HCEC 1CT (cell line): ENCODE data around the gene MEGF11.
"Not testable (repeated sequence)": the region's sequence is repeated elsewhere in the genome, so short reads cannot be mapped to it uniquely, and the experiment has no call there.

Experiments
- DNase-seq: peaks from one replicate; pipeline ENCODE4 v3.0.0-alpha.2; 2017

The MEGF11 gene

DNA sequence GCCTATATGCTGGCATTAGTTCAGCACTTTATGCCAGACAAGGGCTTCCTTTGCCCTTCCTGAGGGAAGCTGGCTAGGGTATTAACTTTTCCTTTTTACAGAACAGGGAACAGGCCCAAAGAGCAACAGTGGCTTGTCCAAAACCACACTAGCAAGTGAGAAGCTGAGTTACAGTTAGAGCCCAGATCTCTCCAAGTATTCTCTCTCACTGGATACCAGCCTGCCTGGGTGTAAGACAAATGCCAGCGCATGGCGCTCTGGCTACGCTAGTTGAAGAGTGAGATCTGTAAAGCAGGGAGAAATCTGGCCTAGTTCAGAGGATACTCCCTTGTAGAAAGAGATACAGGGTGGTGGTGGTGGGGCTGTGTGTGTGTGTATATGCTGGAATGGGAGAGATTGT lies 345.9 kb downstream of the MEGF11 start:
- DNase-seq, result no peak

DNA sequence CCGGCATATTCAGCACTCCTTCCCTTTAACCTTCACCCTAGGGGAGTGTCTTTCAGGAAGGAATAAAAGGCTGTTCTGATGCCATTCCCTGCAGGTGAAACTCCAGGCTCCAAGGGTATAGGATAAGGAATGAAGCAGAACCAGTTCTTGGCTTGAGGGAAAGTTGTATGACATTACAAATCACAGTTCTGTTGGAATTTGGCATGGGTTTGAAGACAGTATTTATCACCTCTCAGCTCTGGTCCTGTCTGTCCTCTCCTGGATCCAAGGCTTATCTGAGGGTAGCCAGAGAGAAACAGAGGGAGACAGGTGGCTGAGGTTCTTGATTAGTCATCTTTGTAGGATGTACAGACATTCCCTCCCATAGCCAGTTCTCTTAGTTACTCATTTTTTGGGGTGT lies 347.2 kb downstream of the MEGF11 start:
- no peak for DNase-seq

DNA sequence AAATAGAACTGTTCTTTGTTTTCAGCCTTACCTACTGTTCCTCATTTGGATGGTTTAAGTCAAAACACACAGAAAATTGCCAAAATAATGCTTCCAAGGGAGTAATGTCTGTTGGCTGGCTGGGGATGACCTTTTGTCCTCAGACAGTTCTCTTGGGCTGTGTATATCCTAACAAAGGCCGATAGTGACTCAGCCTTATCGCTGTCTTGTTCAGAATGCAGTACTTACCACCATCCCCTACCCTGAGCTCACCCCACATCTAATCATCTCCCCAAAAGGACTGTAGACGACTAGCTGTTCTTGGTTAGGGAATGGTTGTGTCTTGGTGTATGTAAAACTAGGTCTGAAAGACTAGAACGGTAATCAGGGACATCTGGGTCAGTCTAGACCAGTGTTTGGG lies 349.2 kb downstream of the MEGF11 start:
- no peak for DNase-seq

DNA sequence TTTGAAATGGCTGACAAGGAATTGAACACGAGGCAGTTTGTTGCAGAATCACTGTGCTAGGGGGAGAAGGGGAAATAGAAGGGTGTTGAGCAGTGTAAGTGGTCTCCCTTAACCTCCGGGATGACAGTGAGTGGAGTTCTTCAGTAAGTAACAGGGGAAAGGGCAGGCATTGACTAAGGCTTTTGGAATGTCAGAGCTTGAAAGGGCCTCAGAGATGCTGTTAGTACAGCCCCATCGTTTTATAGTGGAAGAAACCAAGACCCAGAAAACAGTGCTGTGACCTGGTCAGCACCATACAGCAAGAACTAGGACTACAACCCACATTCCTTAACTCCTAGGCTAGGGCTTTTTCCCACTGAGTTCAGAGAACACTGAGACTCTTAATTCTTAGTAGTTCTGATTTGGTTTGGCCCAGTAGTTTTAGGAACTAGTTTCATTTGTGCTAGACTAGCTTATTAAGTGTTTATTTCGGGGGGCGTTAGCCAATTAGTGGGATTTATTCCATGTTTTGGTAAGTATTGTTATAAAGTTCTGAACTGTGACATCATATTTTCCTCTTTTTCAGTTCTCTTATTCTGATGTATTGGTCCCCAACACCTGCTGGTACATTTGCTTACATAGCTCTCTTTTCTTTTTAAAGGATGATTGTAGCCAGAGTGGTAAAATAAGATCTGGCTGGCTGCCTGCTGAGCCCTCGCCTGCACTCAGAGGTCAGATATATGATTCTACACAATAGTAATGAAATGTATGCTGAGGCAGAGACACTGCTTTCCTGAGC lies 350.1 kb downstream of the MEGF11 start:
- peak; percentile 53 for DNase-seq

DNA sequence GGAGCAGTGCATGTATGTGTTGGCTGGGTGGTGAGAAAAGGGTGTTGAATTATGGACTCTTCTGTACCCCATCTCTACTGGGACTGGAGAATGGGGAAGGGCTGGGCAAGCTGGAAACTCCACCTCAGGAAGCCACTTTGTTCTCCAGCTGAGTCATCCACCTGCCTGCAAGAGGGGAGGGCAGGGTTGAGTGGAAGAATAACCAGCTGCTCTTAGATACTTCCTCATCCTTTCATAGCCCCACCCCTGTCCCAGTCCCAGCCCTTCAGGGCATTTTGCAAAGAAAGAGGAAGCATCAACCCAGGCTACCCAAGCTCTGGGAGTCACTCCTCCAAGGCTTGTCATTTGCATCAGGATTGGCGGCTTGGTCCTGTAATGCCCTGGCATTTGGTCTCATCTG lies 351.2 kb downstream of the MEGF11 start:
- peak; percentile 10 for DNase-seq

DNA sequence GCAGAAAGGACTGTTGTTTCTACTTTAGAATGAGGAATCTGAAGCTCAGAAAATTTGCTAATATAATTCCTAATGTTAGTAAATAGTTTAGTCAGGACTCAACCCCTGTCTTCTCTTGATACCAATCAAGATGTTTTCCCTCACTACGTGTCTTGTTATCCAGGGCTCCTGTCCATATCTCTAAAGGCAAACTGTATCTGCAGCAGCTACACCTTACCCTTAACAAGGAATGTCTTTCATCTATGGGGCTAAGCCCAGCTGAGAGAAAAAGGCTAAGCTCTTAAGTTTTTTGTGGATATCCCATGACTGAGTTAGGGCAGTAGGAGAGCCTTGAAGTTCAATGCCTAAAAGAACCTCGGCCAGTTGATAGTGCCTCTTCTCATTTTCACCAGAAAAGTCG lies 351.7 kb downstream of the MEGF11 start:
- DNase-seq, result no peak

DNA sequence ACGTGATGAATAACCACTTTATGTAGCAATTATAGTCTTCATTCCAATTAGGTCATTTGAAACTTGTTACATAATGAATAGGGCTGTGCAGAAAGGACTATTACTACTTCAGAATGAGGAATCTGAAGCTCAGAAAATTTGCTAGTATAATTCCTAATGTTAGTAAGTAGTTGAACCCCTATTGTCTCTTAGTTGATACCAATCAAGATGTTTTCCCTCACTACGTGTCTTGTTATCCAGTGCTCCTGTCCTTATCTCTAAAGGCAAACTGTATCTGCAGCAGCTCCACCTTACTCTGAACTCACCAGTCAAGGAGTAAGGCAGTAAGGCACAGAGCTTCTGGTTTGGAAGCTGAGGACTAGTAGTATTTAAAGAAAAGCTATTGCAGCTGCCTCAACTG lies 352.2 kb downstream of the MEGF11 start:
- DNase-seq, result no peak

DNA sequence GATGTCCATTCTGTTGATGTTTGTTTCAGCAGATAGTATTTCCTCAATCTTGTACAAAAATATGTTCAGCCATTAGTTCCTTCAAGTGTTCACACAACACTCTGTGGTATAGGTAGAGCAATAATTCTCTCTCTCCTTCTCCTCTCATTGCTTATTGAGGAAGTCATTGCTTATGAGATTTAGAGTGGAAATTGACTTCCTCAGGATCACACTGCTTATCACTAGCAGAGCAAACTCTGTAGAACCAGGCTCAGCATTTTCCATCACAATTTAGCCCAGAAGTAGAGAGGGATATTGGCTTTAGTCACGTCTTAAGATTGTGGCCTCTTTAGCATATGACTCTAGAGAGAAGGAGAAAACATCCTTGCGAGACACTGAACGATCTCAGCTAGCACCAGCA lies 353.1 kb downstream of the MEGF11 start:
- no peak for DNase-seq

DNA sequence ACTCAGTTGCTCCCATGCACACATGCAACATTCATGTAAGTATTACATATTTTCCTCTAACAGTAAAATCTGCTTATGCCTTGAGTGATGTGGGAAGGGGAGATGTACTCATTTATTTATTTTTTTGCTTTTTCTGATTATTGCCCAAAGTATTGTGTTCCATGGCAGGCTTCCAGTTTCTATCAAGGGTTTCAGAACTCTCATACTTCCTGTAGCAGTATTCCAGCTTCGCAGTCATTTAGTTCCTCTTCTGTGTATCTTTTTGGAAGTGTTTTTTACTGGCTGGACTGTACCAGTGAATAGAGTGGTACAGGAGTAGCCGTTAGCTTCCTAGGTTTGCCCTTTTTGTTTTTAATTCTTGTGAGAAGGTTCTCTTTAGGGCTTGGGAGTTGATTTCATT lies 357.3 kb downstream of the MEGF11 start:
- no peak for DNase-seq

DNA sequence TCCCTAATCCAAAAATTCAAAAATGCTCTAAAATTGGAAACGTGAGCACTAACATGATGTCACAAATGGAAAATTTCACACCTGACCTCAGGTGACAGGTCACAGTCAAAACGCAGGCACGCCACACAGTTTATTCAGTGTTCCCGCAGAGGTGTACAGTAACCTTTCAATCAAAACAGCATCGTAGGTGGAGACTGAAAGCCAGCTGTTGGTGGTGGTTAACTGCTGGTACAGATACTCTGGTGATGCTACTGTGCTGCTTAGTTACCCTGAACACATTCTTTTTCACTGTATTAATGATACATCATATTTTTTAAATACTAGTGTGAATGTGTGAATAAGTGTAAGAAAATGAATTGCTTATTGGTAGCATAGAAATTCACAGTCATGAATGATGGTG lies 360.5 kb downstream of the MEGF11 start:
- DNase-seq, result no peak

DNA sequence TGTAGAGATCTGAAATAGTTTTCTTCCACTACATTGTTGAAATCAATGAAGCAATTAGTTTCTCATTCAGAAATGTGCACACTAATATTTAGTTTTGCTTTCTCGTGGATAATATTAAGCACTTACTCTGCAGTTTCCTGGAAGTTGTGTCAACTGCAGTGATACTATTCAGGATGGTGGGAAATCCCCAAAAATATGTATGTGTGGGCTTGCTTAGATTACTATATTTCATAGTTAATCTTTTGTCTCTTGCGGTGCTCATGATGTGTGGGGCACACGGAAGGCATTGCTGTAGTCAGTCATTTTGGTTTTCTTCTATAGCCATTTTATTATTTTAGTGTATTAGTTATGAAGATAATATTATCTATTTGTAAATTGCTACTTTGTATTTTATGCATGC lies 364.6 kb downstream of the MEGF11 start:
- no peak for DNase-seq

DNA sequence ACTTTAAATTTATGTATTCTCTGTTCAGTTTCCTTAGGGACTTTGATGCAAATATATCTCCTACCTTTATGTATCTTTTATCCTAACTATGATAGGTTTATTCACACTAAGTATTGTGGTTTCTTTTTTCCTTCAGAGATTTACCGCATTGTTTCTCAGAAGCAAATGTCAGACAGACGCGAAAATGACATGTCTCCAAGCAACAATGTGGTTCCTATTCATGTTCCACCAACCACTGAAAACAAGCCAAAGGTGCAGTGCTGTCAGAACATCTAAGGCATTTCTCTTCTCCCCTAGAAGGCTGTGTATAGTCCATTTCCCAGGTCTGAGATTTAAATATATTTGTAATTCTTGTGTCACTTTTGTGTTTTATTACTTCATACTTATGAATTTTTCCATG lies 366.0 kb downstream of the MEGF11 start:
- DNase-seq, result no peak

DNA sequence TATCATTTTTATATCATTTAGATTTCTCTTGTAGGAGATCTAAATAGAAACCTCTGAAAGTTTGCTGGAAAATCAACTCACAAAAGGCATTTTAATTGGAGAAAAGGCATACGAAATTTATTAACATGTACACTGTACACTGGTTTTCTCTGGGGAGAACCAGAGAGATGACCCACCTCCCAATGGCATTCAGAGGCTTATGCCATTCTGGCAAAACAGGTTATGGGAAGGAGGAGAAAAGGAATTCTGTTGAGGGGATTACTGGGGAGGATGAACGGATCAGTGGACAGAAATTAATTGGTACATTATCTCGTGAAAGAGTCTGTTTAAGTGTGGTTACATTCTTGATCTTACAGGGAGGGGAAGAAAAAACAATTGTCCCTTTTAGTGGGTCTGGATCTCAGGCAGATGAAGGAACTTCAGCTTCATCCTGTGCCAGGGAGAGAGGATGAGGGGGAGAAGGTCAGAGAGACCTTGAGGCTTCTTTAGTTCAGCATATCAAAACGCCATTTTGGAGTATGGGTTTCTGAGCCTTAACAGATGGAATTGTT lies 367.8 kb downstream of the MEGF11 start:
- DNase-seq, result no peak

DNA sequence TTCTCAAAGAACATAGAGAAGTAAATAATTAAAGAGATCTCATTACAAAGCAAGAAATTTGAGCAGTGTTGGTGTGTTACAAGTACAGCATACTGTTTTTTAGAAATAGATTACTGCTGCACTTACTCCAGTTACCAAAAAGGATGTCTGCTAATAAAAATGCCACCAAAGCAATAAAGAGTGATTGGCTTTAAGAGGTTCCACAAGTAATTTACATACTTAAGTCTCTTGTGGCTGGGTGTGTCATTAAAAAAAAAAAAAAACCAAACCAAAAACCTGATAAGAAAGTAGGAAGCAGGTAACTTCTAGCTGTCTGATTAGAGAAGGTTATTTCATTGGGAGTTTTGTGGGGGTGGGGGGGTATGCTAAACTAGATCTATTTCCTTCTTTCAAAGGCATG lies 369.0 kb downstream of the MEGF11 start:
- DNase-seq, result no peak

DNA sequence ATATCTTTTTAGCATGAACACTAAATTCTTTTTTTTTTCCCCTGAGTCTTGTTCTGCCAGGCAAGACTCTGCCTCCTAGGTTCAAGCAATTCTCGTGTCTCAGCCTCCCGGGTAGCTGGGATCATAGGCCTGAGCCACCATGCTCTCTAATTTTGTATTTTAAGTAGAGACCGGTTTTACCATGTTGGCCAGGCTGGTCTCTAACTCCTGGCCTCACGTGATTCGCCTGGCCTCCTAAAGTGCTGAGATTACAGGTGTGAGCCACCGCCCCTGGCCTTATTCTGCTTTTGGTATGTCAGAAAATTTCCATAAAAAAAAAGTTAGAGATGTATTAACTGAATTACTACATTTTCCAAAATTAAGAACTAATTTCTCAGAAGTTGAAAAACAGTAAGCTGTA lies 370.0 kb downstream of the MEGF11 start:
- DNase-seq, result no peak

DNA sequence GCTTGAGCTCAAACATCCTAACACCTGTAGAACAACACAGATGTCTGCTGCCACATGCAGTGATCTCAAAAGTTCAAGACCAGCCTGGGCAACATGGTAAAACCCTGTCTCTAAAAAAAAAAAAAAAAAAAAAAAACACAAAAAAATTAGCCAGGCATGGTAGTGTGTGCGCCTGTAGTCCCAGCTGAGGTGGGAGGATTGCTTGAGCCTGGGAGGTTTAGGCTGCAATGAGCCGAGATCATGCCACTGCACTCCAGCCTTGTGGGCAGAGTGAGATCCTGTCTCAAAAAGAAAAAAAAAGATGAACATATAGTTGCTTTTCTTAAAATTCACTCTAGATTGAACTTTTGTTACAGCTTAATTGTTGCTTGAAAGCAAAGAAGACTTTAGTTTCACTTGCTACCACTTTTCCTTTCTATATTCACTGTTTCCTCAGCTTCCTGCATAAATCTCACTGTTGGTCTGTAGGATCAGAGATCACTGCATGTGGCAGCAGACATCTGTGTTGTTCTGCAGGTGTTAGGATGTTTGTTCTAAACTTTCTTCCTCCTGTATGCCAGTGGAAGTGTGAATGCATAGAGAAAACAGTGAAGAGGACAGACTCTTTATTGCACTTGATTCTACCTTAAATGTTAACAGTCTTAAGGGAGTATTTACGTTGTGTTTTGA lies 371.6 kb downstream of the MEGF11 start:
- no peak for DNase-seq

DNA sequence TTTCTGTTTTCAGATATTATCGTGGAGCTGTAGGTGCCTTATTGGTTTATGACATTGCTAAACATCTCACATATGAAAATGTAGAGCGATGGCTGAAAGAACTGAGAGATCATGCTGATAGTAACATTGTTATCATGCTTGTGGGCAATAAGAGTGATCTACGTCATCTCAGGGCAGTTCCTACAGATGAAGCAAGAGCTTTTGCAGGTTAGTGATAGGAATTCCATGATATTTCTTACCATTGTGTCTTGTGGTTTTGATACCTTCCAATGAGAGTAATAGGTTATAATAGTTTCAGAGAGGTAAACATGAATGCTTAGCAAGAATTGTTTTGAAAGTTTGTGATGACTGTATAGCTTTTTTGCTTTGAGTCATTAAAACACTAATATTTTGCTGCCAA lies 375.8 kb downstream of the MEGF11 start:
- DNase-seq, result no peak

DNA sequence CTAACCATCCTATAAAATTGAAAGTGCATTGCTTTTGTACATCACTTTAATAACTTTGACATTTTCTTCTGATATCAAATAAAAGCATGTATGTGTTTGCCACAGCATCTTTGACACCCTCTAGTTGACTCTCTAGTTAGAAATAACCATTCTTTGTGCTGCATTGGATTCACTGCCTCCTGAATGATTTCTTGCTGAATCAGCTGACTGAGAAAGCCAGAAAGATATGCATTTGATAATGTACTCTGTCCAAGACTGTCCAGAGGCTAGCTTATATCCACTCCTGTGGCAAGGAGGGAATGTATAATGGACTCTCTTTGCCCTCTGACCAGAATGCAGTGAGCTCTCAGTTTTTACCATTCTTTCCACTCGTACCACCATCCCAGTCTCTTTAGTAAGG lies 378.1 kb downstream of the MEGF11 start:
- no peak for DNase-seq

DNA sequence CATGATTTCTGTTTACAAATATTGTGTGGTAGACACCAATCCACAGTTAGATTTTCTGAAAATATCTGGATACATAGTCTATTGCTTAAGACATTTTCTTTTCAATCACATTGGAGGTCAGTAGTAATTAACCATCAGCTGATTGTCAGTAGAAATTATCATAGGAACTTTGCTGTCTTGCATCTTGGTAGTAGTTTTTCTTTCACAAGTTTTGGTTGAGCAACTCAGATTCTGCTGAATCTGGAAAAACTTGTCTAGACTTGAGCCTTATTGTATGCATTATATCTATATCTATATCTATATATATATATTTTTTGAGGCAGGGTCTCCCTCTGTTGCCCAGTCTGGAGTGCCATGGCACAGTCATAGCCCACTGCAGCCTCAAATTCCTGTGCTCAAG lies 380.3 kb downstream of the MEGF11 start:
- no peak for DNase-seq

DNA sequence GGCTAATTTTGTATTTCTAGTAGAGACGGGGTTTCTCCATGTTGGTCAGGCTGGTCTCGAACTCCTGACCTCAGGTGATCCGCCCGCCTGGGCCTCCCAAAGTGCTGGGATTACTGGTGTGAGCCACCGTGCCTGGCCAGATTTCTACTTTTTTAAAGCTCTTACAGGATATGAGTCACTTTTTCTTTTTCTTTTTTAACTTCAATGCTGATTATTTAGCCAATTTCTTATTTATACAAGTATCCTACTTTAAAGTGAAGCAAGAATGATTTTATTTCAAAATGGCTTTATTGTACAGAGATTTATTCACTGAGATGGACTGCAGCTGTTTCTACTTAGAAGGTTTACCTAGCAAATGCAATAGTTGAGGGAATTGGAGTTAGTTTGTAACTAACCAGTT lies 381.0 kb downstream of the MEGF11 start:
- peak; percentile 69 for DNase-seq

DNA sequence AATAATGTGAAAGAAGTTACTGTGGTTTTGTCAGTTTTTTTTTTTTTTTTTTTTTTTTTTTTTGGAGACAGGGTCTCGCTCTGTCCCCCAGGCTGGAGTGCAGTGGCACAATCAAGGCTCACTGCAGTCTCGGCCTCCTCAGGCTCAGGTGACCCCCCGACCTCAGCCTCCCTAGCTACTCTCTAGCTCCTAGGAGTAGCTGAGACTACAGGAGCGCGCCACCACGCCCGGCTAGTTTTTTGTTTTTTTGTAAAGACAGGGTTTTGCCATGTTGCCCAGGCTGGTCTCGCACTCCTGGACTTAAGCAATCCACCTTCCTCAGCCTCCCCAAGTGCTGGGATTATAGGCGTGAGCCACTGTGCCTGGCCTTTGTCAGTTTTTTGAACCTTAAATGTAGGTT lies 381.7 kb downstream of the MEGF11 start:
- not testable (repeated sequence) for DNase-seq

DNA sequence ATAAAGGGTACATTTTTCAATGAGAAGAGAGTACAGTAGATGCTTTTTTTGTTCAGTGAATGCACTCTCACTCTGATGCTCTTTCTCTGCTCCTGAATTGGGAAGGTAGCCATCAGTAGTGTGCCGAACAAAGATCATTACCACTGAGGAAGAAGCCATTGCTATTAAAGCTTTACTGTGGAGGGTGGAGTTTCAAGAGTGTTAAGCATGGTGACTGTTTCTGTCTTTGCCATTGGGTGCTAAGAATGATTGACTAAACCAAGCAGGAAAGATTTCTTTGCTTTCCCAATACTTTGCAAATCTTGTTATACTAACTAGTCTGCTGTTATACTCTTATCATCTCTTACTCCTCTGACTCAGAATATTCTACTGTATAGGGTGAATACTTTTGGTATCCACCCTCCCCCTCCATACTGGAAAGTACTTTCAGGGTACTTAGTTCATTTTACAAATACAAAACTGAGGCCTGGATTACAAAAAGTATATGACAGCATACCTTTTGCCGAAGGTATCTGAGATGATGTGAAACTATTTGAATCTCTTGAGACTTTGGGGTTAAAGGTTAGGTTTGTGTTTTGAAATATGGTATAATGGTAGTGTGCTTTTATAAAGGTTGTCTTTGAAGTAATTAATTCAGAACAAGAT lies 382.5 kb downstream of the MEGF11 start:
- DNase-seq, result peak; percentile 68

DNA sequence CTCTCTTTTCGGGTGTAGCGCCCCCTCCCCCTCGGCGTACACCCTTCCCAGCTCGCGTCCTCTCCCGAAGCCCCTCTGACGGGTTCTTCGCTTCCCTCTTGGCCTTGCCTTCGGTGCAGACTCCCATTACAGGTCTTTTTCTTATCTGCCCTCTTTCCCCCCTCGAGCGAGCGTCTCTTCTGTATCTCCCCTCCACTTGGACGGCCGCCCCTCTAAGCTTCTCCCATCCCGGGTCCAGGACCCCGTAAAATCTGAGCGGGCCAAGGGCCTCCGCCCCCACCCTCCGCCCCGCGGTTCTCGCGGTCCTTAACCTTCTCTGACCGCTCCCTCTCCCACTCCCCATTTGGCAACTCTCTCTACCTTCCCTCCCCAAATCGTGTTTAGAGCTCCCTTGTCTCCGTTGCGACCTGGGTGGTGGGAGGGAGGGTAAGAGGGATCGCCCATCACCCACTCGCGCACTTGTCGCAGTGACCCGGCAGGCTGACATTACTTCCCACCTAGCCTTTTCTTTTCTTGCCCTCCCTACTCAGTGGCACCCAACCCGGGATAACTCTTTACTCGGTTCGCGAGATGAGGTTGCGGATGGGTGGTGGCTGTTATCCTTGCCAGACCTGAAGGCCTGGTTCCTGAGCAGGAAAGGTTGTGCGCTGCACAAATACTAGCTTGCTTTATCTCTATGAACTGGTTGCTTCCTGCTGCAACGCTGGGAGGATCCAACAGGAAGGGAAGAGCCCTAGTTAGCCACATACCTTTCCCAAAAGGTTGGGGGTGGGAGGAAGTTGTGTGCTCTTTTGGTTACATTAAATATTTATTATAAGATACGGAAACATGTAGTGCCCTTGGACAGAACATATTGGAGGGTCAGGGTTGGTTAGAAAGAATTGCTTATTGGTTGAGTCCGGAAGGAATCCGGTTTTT lies 383.3 kb downstream of the MEGF11 start:
- peak; percentile 35 for DNase-seq
